Measurements from ENCODE around the gene SH3RF2. TPM values are rescaled to one million over a fixed set of nuclear protein-coding genes. Genes with fewer than 3 reads are reported as not detected.

Gene SH3RF2
- total and polyA plus RNA-seq, 9 of the 15 experiments (the other 6 are each of a cell fraction or from before 2014, with no cell fraction given): 0.05 TPM; not detected in 8

DNA sequence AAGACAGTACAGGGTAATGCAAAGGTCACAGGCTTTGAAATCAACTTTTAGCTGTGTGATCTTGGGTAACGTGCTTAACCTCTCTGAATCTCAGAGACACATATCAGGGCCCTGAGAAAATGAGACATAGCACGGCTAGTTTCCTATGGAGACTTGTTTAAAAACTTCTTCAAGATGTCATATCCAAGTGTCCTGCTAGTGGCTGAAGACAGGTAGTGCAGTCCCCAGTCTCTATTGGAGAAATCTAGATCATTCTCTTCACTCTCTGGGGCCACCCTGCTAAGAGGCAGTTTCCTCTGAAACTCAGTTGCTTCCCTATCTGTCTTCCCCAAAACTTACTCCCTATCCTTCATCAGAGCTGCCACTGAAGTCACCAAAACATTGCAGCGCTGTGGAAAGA, 33.3 kb upstream of the SH3RF2 start:
- Histone ChIP-seq H4K20me1 (replicated peaks; ENCODE audit: control insufficient read depth, insufficient read depth, low read length) (no peaks in the 10 kb centered on the region), H3K9ac (ENCODE audit: insufficient read depth in 1 of 2, low read depth in 2 of 2, low read length in 2 of 2) (no peak overlapping the region), H3K4me1 (replicated peaks in 1 of 2; ENCODE audit: control insufficient read depth in 2 of 2, insufficient read depth in 2 of 2, low read length in 2 of 2) (no peaks in the 10 kb centered on the region), H3K36me3 (ENCODE audit: control insufficient read depth, insufficient read depth, low read length) (no peaks in the 10 kb centered on the region), H3K4me3 (no peak overlapping the region), H3K9me3 (replicated peaks; ENCODE audit: control insufficient read depth, insufficient read depth, low read depth, low read length) (no peaks in the 10 kb centered on the region), H2AFZ (ENCODE audit: low read depth, low read length) (no peak overlapping the region), H3K27ac (ENCODE audit: extremely low read depth, low read depth, low read length) (no peak overlapping the region), H3K4me2 (ENCODE audit: insufficient read depth, low read length) (no peak overlapping the region), H3K79me2 (ENCODE audit: control insufficient read depth, insufficient read depth, low read length) (no peaks in the 10 kb centered on the region), H3K9me1 (ENCODE audit: control insufficient read depth, insufficient read depth, low read length) (no peaks in the 10 kb centered on the region), H3K27me3 (ENCODE audit: control insufficient read depth in 2 of 2, insufficient read depth in 2 of 2, low read length in 2 of 2) (peaks cover 5 to 11% of the 10 kb centered on the region in 2 experiments; a peak in 3 of 5 replicates)
- intact Hi-C loops (cut with micrococcal nuclease): no loop called here
- CTCF ChIA-PET (ENCODE audit: low intra/inter-chr PET ratio): no interaction called here
- no TSS peak for BruUV-seq (replicated peaks)
- POLR2A ChIA-PET: interaction anchor here (1.5 kb wide), 1 partner anchor 9 kb away, joined by 3 read pairs; no protein-coding TSS in a partner anchor
- peak; percentile 87 for ATAC-seq
- peak; percentile 16 to 33 (median 27) for DNase-seq (ENCODE audit: extremely low read depth in 1 of 4, low spot score in 3 of 4)
- FAIRE-seq: peak; percentile 23
- in situ Hi-C loops (cut with MboI): no loop called here
- 0% methylated on average over 3 of the region's 3 CpGs for WGBS (ENCODE audit: insufficient coverage, low coverage, missing lambda C conversion rate)
- TF ChIP-seq ZNF239 (CRISPR knock-in tag; IDR thresholded peaks at IDR 0.05) (no peak), HOMEZ (CRISPR knock-in tag; IDR thresholded peaks at IDR 0.05) (no peak), TCF7 (IDR thresholded peaks at IDR 0.05; ENCODE audit: borderline replicate concordance) (no peak), PHTF2 (CRISPR knock-in tag; IDR thresholded peaks at IDR 0.05) (no peak), TEAD1 (CRISPR knock-in tag; IDR thresholded peaks at IDR 0.05) (no peak), ZBTB40 (IDR thresholded peaks at IDR 0.05) (no peak), ZBTB40 (CRISPR knock-in tag; IDR thresholded peaks at IDR 0.05) (no peak), ATF2 (CRISPR knock-in tag; IDR thresholded peaks at IDR 0.05) (no peak), HMBOX1 (IDR thresholded peaks at IDR 0.05) (no peak)

Measured in K562 (cell line).